Frontal cortex (tissue), 4 donors: ENCODE measurements around the gene TMEM139. TPM values are rescaled to one million over a fixed set of nuclear protein-coding genes. Genes with fewer than 3 reads are reported as not detected.

Source experiments
- DNase-seq, 2 donors: peaks; one replicate each; pipeline ENCODE4 v3.0.0; 2012; ENCODE audit warnings: low spot score in 2 of 2
- FAIRE-seq: peaks from 2 replicates; lab custom pipeline; 2012; peaks lifted over from hg19 to GRCh38; lab: Jason Lieb, UNC
- total RNA-seq: library from RNA; depleted of rRNA; stranded (reverse); fragments of >200 nt; gene quantifications from one replicate; pipeline ENCODE4 v1.2.3, GENCODE V29; 2014
- donor health status: control.
- donor health status: control.
- donor health status: control.

The TMEM139 gene
- total RNA-seq, result not detected

DNA sequence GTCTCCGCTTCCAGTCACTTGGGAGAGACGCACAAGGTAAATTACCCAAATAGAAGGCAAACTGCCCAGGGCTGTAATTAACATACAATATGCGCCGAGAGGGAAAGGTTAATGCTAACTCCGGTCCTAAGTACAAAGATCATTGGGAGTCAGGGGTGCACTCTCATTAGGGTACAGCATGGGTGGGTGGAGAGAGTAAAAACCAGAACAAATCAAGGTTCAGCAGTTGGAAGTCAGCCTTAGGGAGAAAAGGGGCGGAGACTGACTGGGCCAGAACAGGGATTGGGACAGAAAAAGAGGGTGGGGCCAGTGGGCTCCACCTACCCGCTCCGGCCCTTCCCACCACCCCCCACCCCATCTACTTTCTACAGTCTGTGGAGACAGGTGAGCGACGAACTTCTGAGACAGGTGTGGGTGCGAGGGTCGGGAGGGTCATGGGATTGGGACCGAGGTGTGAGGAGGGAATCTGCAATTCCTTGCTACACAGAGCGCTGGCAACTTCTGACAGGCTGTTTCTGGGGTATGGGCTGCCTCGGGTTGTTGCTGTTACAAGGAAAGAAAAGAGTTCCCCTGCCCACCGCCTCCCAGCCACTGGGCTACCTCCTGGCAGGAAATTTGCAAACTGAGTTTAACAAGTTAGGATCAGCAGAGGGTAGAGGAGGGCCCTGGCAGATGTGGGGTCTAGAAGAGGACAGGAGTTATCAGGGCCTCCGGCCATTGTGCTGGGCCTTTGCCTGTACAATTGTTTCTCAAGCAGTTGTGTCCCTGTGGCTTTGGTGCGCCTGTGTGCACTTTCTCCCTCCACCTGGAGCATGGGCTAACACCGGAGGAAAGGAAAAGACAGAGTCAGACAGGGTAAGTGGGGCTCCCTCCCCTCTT, at the start of gene TMEM139:
TMEM139 (plus strand) TSS at position 368 of the 879 bp plus-strand sequence. CDS start 1,000 bp downstream, outside the sequence.
- DNase-seq, result no peak
- FAIRE-seq, result no peak

DNA sequence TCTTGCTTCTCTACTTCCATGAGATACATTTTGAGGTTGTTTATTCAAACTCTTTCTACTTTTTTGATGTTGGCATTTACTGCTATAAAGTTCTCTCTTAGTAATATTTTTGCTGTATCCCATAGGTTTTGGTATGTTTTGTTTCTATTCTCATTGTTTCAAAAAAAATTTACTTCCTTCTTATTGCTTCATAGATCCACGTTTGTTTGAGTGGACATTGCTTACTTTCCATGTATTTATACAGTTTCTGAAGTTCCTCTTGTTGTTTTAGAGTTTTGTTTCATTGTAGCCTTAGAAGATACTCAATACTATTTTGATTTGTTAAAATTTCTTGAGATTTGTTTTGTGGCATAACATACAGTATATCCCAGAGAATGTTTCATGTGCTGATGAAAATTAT, 49.2 kb upstream of the TMEM139 start:
- DNase-seq (no peak), FAIRE-seq (no peak)

DNA sequence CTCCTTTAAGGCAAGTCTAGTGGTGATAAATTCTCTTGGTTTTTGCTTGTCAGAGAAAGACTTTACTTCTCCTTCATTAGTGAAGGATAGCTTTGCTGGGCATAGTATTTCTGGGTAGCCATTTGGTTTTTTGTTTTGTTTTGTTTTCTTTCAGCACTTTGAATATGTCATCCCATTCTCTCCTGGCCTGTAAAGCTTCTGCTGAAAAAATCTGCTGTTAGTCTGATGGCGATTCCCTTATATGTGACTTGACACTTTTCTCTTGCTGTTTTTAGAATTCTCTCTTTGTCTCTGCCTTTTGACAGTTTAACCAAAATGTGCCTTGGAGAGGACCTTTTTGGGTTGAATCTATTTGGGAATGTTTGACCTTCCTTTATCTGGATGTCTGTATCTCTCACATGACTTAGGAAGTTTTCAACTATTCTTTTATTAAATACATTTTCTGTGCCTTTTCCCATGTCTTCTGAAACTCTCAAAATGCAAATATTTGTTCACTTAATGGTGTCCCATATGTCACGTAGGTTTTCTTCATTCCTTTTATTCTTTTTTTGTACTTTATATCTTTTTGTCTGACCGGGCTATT, 48.3 kb upstream of the TMEM139 start:
- DNase-seq, result no peak

DNA sequence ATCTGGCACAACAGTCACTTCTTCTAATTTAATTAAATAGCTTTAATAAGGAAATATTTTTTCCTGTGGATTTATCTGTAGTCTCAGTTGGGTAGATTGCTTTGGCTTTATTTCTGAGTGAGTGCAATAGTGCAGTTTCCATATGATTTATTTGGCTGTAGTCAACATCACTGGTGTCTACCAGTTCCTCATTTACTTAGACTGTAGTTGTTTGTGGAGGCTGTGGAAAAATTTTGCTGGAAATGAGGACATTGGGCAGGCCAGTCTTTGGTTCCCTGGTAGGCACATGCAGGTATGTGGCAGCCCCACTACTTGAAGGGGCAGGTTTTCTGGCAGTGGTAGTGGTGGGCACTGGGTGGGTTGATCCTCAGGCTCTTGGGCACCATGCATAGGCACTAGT, 47.4 kb upstream of the TMEM139 start:
- DNase-seq (no peak), FAIRE-seq (no peak)

More for the DNA sequence above, 48.3 kb upstream of the TMEM139 start:
- FAIRE-seq, result no peak

DNA sequence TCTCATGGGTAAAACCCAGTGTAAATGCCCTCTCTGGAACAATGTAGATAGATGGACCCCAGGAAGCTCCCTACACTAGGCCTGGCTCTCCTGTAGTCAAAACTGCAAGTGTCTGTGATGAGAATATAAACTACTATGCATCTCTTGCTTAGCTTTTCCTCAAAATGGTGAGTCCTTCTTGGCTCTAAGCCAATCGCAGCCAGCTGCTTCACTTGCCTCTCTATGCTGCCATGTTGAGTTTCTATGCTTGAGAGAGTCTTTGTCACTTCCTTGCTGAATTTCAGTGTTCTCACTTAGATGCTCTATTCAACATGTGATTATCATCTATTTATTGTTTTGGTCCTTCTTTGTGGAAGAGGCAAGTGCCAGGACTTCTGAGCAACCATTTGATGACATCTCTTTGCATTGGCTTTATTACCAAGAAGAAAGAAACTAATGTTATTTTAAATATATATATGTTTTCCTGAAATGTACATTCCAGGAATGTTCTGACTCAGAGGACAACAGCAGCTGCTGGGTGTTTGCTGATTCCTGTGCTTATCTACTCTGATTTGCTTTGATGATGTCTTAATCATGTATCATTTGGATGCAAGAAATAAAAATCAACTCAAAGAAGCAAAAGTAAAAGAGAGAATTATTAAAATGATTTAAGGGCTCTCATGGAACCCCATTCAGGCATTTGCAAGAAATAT, 46.3 kb upstream of the TMEM139 start:
- no peak for DNase-seq

DNA sequence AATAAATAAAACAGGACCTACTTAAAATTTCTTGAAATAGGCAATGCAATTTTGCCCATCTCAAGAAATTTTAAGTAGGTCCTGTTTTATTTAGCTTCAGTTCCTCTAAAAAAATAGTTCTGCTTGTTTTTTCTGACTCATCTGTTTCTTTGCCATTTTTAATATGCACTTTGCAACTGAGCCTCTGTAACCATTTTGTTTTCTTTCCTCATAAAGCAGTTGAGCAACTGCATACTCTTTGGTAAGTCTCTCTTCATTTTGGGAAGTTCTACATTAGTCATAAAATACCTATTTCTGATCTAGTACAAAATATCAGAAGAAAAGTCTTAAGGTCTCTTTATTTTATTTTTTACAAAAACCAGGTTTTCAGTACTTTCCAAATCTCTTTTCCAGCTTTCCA, 44.9 kb upstream of the TMEM139 start:
- DNase-seq (no peak), FAIRE-seq (no peak)

More for the DNA sequence above, 46.3 kb upstream of the TMEM139 start:
- FAIRE-seq, result no peak

DNA sequence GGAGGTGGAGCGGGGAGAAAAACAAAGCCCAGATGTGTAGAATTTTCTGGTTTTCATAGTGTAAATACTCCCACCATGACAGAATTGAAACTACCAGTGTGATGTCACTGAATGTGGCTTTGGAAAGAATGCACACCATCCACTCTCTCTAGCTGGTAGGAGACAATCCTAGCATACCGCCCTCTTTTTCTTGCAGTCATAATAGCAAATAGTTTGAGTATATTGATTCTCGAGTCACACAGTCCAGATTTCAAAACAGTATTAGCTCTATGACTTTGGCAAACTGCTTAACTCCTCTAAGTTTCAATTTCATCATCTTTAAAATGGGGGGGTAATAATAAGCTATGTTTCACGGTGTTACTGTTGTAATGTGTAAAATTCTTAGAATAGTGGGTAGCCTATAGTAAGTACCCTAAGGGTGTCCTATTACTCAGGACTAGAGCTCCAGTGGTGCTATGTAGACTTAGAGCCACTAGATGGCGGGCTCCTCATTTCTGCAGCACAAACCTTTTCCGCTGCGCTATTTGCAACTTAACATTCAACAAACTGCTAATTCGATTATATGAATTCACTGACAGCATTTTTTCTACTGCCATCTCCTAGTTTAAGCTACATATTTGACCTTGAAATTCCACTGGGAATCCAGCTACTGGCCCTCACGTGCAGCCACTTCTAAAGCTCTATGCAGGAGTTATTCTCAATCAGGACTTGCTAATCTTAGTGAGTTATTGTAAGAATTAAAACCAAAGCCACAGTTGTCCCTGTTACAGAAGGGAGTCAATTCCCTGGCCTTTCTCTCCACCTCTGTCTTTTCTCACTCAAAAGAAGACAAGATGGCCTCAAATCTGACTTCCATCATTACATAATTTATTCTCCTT, 44.2 kb upstream of the TMEM139 start:
- DNase-seq (peak in 1 of 2 donors; percentile 39), FAIRE-seq (peak; percentile 47)

DNA sequence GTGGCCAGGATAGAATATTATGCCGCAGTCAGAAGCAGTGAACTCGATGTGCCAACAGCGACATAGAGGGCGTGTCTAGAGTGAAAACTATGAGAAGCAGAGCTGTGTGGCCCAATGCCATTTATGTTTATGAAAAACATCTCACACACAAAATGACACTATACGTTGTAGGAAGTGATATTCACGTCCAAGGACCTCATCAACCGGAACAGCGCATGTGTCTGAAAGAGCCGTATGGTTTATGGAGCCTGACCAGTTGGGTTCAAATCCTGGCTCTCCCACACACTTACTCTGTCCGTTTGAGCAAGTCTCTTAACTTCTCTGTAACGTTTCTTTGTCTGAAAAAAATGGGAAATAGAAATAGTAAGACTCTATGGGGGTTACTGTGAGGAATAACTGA, 42.5 kb upstream of the TMEM139 start:
- FAIRE-seq (no peak), DNase-seq (no peak)

DNA sequence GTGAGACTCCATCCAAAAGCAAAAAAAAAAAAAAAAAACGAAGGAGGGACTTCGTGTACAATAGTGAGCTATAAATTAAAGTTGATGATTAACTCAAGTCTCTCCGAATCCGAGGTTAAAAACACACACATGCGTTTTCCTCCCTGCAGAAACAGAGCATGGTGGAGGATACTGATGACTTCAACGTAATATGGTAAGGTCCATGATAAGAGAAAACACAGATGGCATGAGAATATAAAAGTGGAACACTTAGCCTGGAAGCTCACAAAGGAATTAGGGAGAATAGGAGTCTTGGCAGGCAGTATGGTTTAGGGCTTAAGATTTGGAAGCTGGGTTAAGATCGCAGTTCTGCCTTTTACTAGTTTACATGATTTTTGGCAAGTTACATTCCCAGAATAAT, 41.6 kb upstream of the TMEM139 start:
- DNase-seq, result no peak
- FAIRE-seq, result no peak

DNA sequence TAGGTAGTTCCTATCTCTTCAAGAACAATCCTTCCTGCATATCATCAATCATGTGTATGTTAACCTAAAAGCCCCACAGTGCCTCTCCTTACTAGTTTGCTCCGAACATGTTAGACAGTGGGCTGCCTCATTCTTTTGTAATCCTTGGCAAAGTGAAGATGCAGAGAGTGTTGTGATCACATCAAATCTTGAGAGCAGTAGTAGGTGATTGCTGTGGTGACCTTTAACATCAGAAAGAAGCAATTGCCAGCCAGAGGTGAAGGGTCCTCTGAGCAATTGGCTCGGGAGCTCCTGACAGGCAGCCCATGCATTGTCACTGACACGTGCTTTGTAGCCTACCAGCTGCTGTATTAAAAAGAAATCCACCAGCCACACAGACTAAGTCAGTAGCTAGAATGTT, 41.1 kb upstream of the TMEM139 start:
- FAIRE-seq, result no peak

DNA sequence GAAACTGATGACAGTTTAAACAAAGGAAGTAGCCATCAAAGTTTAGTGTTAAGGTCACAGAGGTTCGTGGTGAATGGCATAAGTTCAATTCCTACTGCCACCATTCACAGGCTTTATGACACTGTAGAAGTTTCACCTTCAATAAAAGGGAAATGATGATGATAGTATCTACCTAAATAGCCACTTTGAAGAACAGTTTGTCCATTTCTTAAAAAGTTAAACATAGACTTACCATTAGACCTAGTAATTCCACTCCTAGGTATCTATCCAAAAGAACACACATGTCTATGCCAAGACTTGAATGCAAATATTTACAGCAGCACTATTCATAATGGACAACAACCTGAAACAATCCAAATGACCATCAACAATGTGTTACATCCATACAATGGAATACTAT, 40.4 kb upstream of the TMEM139 start:
- DNase-seq (no peak), FAIRE-seq (no peak)

More for the DNA sequence above, 41.1 kb upstream of the TMEM139 start:
- no peak for DNase-seq

DNA sequence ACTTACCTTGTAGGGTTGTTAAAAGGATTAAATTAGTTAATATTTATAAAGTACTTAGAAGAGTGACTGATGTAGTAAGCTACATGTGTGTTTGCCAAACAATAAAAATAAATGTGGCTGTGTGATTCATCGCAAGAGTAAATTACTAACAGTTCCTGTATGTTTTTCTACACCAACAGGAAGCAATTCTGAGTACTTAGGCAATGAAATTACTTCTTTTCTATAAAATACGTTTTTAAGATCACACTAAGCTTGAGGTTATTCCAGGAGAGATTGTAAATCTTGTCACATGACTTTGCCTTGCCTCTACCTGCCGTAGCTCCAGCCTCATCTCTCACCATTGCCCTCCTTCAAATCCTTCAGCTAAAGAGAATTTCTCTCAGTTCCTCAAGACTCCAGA, 39.6 kb upstream of the TMEM139 start:
- FAIRE-seq (no peak), DNase-seq (no peak)

DNA sequence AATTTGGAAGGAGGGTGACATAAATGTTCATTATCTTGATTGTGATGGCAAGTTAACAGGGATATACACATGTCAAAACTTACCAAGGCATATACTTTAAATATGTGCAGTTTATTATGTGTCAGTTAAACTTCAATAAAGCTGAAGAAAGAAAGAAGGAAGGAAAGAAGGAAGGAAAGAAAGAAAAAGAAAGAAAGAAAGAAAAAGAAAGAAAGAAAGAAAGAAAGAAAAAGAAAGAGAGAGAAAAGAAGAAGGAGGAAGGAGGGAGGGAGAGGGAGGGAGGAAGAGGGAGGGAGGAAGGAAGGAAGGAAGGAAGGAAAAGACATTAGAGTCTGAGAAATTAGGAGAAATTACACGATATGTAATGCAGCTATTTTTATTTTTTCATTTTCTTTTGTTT, 37.4 kb upstream of the TMEM139 start:
- DNase-seq, result no peak
- FAIRE-seq, result no peak

DNA sequence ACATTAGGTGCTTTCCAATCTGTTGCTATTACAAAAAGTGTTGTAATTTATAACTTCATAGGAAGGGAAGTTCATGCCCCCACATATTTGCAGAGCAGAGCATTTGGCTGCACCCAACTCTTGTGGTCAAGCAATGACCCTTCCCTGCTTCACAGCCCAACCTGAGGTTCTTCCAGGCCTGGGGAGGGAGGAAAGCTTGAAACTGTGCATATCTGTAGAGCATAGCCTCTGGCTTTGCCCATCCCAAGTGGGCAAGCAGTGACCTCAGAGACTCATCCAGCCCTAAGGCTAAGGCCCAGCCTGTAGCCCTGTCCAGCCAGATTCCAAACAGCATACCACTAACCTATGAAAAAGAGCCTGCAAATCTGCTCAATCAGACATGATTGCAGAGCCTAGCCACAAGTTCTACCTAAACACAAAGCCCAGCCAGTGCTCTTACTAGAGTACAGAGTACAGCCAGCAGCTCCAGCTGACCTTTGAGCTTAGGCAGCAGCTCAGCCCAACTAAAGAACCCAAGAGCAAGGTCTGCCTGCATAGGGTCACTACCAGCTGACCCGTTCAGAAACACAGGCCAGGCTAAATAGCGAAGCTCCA, 35.9 kb upstream of the TMEM139 start:
- FAIRE-seq (no peak), DNase-seq (no peak)

DNA sequence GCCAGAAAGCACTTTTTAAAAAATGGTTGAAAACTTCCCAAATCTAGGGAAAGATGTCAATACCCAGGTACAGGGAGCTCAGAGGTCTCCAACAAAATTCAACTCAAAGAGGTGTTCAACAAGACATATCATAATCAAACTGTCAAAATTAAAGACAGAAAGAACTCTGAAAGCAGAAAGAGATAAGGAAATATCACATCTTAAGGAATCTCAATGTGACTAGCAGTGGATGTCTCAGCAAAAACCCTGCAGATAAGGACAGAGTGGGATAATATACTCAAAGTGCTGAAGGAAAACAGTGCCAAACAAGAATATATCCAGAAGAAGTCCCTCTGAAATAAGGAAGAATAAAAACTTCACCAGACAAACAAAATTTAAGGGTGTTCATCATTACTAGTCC, 34.6 kb upstream of the TMEM139 start:
- no peak for FAIRE-seq

DNA sequence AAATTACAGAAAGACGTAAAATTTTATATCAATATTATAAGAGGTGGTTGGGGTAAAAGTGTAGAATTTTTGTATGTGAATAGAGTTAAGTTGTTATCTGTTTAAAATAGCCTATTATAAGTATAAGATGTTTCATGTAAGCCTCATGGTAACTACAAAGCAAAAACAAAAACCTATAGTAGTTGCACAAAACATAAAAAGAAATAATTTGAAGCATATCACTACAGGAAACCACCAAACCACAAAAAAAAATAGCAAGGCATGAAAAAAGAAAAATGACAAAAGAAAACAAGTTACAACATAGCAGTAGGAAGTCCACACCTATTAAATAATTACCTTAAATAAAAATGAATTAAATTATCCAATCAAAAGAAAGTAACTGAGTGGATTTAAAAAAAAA, 33.9 kb upstream of the TMEM139 start:
- DNase-seq (no peak), FAIRE-seq (no peak)

More for the DNA sequence above, 34.6 kb upstream of the TMEM139 start:
- DNase-seq, result no peak

DNA sequence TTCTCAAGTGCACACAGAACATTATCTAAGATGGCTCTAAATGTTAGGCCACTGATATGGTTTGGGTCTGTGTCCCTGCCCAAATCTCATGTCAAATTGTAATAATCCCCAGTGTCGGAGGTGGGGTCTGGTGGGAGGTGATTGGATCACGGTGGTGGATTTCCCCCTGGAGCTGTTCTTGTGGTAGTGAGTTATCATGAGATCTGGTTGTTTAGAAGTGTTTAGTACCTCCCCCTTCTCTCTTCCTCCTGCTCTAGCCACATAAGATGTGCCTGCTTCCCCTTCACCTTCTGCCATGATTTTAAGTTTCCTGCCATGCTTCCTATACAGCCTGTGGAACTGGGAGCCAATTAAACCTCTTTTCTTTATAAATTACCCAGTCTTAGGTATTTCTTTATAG, 32.8 kb upstream of the TMEM139 start:
- no peak for DNase-seq
- FAIRE-seq, result no peak

DNA sequence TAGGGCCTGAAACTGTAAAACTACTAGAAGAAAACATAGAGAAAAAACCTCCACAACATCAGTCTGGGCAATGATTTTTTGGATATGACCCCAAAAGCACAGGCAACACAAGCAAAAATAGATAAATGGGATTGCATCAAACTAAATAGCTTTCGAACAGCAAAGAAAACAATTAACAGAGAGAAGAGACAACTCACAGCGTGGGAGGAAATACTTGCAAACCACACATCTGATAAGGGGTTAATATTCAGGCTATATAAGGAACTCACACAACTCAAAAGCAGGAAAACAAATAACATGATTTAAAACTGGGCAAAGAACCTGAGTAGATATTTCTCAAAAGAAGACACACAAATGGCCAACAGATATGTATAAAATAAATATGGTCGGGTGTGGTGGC, 29.2 kb upstream of the TMEM139 start:
- FAIRE-seq (no peak), DNase-seq (no peak)

DNA sequence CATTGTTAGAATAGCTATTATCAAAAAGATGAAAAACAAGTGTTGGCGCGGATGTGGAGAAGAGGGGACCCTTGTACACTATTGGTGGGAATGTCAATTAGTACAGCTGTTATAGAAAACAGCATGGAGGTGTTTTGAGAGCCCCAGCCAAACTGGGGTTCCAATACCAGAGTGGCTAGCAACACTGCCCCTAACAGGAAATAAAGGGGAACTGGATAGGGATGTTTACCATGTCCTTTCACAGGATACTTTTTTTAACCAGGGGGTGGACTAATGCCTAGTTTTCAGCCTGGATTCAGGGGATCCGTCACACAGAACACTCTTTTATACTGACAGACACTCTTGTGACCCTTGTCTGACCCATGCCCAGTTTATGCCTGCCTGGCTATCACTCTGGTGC, 28.4 kb upstream of the TMEM139 start:
- no peak for FAIRE-seq
- no peak for DNase-seq

DNA sequence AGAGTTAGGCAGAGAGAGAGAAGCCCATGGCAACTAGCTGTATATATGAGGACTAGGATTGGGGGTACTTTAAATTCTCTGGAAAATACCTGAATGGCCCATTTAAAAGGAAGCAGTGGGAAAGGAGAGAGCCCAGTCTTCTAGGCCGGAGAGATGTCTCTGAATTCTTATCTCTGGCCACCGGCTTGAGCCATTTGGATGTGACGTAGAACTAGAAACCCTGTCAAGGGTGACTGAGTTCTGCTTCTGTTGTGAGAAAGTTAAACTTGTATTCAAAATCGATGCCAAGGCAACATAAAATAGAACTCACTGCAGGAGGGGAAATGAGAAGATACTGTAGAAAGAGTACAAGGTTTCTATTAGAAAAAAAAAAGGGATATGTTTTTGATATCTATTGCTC, 27.8 kb upstream of the TMEM139 start:
- no peak for FAIRE-seq

More for the DNA sequence above, 27.8 kb upstream of the TMEM139 start:
- no peak for DNase-seq
